HEK293 (cell line): Measurements from ENCODE around the gene MPG.
A peak's percentile ranks its signal among the peaks of the same experiment; 100 is the strongest.

Experiments used
- BCL11A ChIP-seq: fragments of 450-650 bp; formaldehyde crosslinking; IDR thresholded peaks from 2 replicates; pipeline ENCODE4 v1.5.1; 2016; ENCODE audit warnings: low read depth, missing biosample characterization, missing genetic modification characterization
- EGR2 ChIP-seq: fragments of 450-650 bp; formaldehyde crosslinking; IDR thresholded peaks from 2 replicates; pipeline ENCODE4 v1.5.1; 2016; ENCODE audit warnings: low read depth, missing biosample characterization, missing genetic modification characterization
- GLIS1 ChIP-seq: fragments of 450-650 bp; formaldehyde crosslinking; IDR thresholded peaks from 2 replicates; pipeline ENCODE4 v1.5.1; 2016; ENCODE audit warnings: missing biosample characterization, missing genetic modification characterization
- KLF7 ChIP-seq: fragments of 450-650 bp; formaldehyde crosslinking; IDR thresholded peaks from 2 replicates; pipeline ENCODE4 v1.5.1; 2016; ENCODE audit warnings: missing biosample characterization, missing genetic modification characterization, borderline replicate concordance
- KLF9 ChIP-seq: fragments of 450-650 bp; formaldehyde crosslinking; IDR thresholded peaks from 2 replicates; pipeline ENCODE4 v1.5.1; 2016; ENCODE audit warnings: missing biosample characterization, missing genetic modification characterization, low read depth
- SP2 ChIP-seq: fragments of 450-650 bp; formaldehyde crosslinking; IDR thresholded peaks from 2 replicates; pipeline ENCODE4 v1.5.1; 2016; ENCODE audit warnings: missing biosample characterization, missing genetic modification characterization
- SP3 ChIP-seq: fragments of 450-650 bp; formaldehyde crosslinking; IDR thresholded peaks from 2 replicates; pipeline ENCODE4 v1.5.1; 2016; ENCODE audit warnings: missing biosample characterization, missing genetic modification characterization
- TRIM28 ChIP-seq: IDR thresholded peaks from 2 replicates; pipeline ENCODE4 v1.6.1; 2011; ENCODE audit warnings: low read length, control low read depth, borderline replicate concordance
- ZFP37 ChIP-seq: fragments of 450-650 bp; formaldehyde crosslinking; IDR thresholded peaks from 2 replicates; pipeline ENCODE4 v1.5.1; 2016; ENCODE audit warnings: missing biosample characterization, missing genetic modification characterization
- ZIC2 ChIP-seq: fragments of 450-650 bp; formaldehyde crosslinking; IDR thresholded peaks from 2 replicates; pipeline ENCODE4 v1.5.1; 2016; ENCODE audit warnings: missing biosample characterization, missing genetic modification characterization
- ZNF10 ChIP-seq: fragments of 450-650 bp; formaldehyde crosslinking; IDR thresholded peaks from 2 replicates; pipeline ENCODE4 v1.5.1; 2017; ENCODE audit warnings: missing biosample characterization, missing genetic modification characterization
- ZNF132 ChIP-seq: fragments of 450-650 bp; formaldehyde crosslinking; IDR thresholded peaks from 2 replicates; pipeline ENCODE4 v1.5.1; 2017; ENCODE audit warnings: missing biosample characterization, missing genetic modification characterization, borderline replicate concordance
- ZNF155 ChIP-seq: fragments of 450-650 bp; formaldehyde crosslinking; IDR thresholded peaks from 2 replicates; pipeline ENCODE4 v1.5.1; 2016; ENCODE audit warnings: missing biosample characterization, missing genetic modification characterization
- ZNF175 ChIP-seq: fragments of 450-650 bp; formaldehyde crosslinking; IDR thresholded peaks from 2 replicates; pipeline ENCODE4 v1.5.1; 2016; ENCODE audit warnings: missing biosample characterization, missing genetic modification characterization
- ZNF292 ChIP-seq: fragments of 450-650 bp; formaldehyde crosslinking; IDR thresholded peaks from 2 replicates; pipeline ENCODE4 v1.5.1; 2016; ENCODE audit warnings: low read depth, missing biosample characterization, missing genetic modification characterization, borderline replicate concordance
- ZNF341 ChIP-seq: fragments of 450-650 bp; formaldehyde crosslinking; IDR thresholded peaks from 2 replicates; pipeline ENCODE4; 2016; ENCODE audit warnings: low read depth, missing biosample characterization, missing genetic modification characterization
- ZNF354C ChIP-seq: fragments of 450-650 bp; formaldehyde crosslinking; IDR thresholded peaks from 2 replicates; pipeline ENCODE4 v1.5.1; 2016; ENCODE audit warnings: missing biosample characterization, missing genetic modification characterization, low read depth, borderline replicate concordance
- ZNF521 ChIP-seq: fragments of 450-650 bp; formaldehyde crosslinking; IDR thresholded peaks from 2 replicates; pipeline ENCODE4 v1.5.1; 2017; ENCODE audit warnings: missing biosample characterization, mild to moderate bottlenecking, missing genetic modification characterization
- ZNF529 ChIP-seq: fragments of 450-650 bp; formaldehyde crosslinking; IDR thresholded peaks from 2 replicates; pipeline ENCODE4 v1.5.1; 2017; ENCODE audit warnings: missing genetic modification characterization, missing biosample characterization; ENCODE audit not compliant: insufficient replicate concordance
- ZNF560 ChIP-seq: fragments of 450-650 bp; formaldehyde crosslinking; IDR thresholded peaks from 2 replicates; pipeline ENCODE4 v1.5.1; 2017; ENCODE audit warnings: missing biosample characterization, missing genetic modification characterization, borderline replicate concordance
- ZNF571 ChIP-seq: fragments of 450-650 bp; formaldehyde crosslinking; IDR thresholded peaks from 2 replicates; pipeline ENCODE4 v1.5.0; 2017; ENCODE audit warnings: missing biosample characterization, missing genetic modification characterization
- ZNF596 ChIP-seq: fragments of 450-650 bp; IDR thresholded peaks from 2 replicates; pipeline ENCODE4 v1.5.0; 2018; ENCODE audit warnings: missing biosample characterization, mild to moderate bottlenecking, missing genetic modification characterization, moderate library complexity
- ZNF600 ChIP-seq: fragments of 450-650 bp; formaldehyde crosslinking; IDR thresholded peaks from 2 replicates; pipeline ENCODE4 v1.5.1; 2016; ENCODE audit warnings: missing biosample characterization, missing genetic modification characterization
- ZNF629 ChIP-seq: fragments of 450-650 bp; formaldehyde crosslinking; IDR thresholded peaks from 2 replicates; pipeline ENCODE4 v1.5.1; 2017; ENCODE audit warnings: missing biosample characterization, missing genetic modification characterization
- ZNF660 ChIP-seq: fragments of 450-650 bp; IDR thresholded peaks from 2 replicates; pipeline ENCODE4 v1.5.1; 2018; ENCODE audit warnings: missing biosample characterization, mild to moderate bottlenecking, missing genetic modification characterization
- ZNF677 ChIP-seq: fragments of 450-650 bp; IDR thresholded peaks from 2 replicates; pipeline ENCODE4 v1.5.0; 2018; ENCODE audit warnings: missing biosample characterization, mild to moderate bottlenecking, missing genetic modification characterization, moderate library complexity
- ZNF76 ChIP-seq: fragments of 450-650 bp; formaldehyde crosslinking; IDR thresholded peaks from 2 replicates; pipeline ENCODE4; 2016; ENCODE audit warnings: low read depth, missing biosample characterization, missing genetic modification characterization, borderline replicate concordance
- ZNF777 ChIP-seq: fragments of 450-650 bp; formaldehyde crosslinking; IDR thresholded peaks from 2 replicates; pipeline ENCODE4 v1.5.1; 2017; ENCODE audit warnings: missing biosample characterization, missing genetic modification characterization, borderline replicate concordance
- TF ChIP-seq, protein P1 (sequence below): fragments of 450-650 bp; formaldehyde crosslinking; IDR thresholded peaks from 2 replicates; pipeline ENCODE4 v1.5.1; 2016; ENCODE audit warnings: missing biosample characterization, missing genetic modification characterization
- TF ChIP-seq, protein P2 (sequence below): sonication (generic); formaldehyde crosslinking; IDR thresholded peaks from 2 replicates; pipeline ENCODE4 v1.8.1; 2022; ENCODE audit warnings: mild to moderate bottlenecking, moderate library complexity, missing genetic modification reagents
- TF ChIP-seq, protein P3 (sequence below): fragments of 450-650 bp; formaldehyde crosslinking; optimal IDR thresholded peaks from 2 replicates; pipeline ENCODE3; 2016; ENCODE audit warnings: missing biosample characterization, mild to moderate bottlenecking, missing genetic modification characterization
- TF ChIP-seq, protein P4 (sequence below): fragments of 450-650 bp; formaldehyde crosslinking; IDR thresholded peaks from 2 replicates; pipeline ENCODE4 v1.5.1; 2017; ENCODE audit warnings: missing biosample characterization, missing genetic modification characterization

Gene MPG

DNA sequence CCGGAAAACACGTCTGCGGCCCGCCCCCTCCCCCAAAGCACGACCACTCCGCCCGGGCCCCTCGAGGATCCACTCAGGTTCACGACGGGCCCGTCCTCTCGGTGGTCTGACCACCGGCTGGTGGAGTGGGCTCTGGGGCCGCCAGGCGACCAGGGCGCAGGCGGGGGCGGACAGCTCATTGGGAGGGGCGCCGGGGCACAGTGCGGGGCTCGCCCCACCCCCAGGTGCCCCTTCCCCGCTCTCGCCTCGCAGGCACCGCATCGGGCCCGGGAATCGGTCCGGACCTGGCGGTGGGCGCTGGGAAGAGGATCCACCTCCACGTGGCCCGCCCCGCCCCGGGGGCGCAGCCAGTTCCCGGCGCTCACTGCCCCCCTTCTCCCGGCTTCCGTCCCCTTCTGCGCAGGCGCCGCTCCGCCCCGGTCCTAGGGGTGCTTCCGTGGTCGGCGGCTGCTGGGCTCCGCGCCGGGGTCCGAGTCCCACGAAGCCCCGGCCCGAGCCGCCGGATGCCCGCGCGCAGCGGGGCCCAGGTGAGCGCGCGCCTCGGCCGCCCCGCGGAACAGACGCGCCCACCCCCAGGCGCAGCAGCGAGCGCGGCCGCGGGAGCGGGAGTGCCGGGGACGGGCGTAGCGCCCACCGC lies at the start of gene MPG (continued):
- TF ChIP-seq, protein P1, sequence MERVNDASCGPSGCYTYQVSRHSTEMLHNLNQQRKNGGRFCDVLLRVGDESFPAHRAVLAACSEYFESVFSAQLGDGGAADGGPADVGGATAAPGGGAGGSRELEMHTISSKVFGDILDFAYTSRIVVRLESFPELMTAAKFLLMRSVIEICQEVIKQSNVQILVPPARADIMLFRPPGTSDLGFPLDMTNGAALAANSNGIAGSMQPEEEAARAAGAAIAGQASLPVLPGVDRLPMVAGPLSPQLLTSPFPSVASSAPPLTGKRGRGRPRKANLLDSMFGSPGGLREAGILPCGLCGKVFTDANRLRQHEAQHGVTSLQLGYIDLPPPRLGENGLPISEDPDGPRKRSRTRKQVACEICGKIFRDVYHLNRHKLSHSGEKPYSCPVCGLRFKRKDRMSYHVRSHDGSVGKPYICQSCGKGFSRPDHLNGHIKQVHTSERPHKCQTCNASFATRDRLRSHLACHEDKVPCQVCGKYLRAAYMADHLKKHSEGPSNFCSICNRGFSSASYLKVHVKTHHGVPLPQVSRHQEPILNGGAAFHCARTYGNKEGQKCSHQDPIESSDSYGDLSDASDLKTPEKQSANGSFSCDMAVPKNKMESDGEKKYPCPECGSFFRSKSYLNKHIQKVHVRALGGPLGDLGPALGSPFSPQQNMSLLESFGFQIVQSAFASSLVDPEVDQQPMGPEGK (tag by site-specific recombination) = peak; percentile 98
- TF ChIP-seq ZNF341 (peak; percentile 36; the same call in 1 of the 2 replicates), ZNF660 (tag by site-specific recombination) (0 out of 2 replicates have a peak, but pooled peaks have one; percentile 13), GLIS1 (tag by site-specific recombination) (peak; percentile 52; the same call in 1 of the 2 replicates), TRIM28 (no peak), ZNF677 (tag by site-specific recombination) (0 out of 2 replicates have a peak, but pooled peaks have one; percentile 29), BCL11A (no peak), ZIC2 (tag by site-specific recombination) (peak; percentile 34; the same call in 1 of the 2 replicates), KLF9 (tag by site-specific recombination) (peak; percentile 86), ZFP37 (tag by site-specific recombination) (no peak), ZNF560 (tag by site-specific recombination) (no peak), ZNF354C (tag by site-specific recombination) (no peak), ZNF529 (no peak), ZNF10 (tag by site-specific recombination) (no peak), EGR2 (tag by site-specific recombination) (0 out of 2 replicates have a peak, but pooled peaks have one; percentile 20), ZNF175 (tag by site-specific recombination) (no peak), ZNF521 (tag by site-specific recombination) (no peak), SP3 (tag by site-specific recombination) (peak; percentile 71), ZNF76 (tag by site-specific recombination) (peak; percentile 58; the same call in 1 of the 2 replicates), ZNF292 (tag by site-specific recombination) (no peak), ZNF600 (peak; percentile 73; the same call in 1 of the 2 replicates), KLF7 (tag by site-specific recombination) (peak; percentile 51; the same call in 1 of the 2 replicates), ZNF571 (no peak), ZNF596 (tag by site-specific recombination) (peak; percentile 32; the same call in 1 of the 2 replicates), ZNF777 (tag by site-specific recombination) (0 out of 2 replicates have a peak, but pooled peaks have one; percentile 60), ZNF629 (tag by site-specific recombination) (no peak), ZNF132 (tag by site-specific recombination) (no peak), SP2 (tag by site-specific recombination) (peak; percentile 72), ZNF155 (tag by site-specific recombination) (no peak)
- TF ChIP-seq, protein P2, sequence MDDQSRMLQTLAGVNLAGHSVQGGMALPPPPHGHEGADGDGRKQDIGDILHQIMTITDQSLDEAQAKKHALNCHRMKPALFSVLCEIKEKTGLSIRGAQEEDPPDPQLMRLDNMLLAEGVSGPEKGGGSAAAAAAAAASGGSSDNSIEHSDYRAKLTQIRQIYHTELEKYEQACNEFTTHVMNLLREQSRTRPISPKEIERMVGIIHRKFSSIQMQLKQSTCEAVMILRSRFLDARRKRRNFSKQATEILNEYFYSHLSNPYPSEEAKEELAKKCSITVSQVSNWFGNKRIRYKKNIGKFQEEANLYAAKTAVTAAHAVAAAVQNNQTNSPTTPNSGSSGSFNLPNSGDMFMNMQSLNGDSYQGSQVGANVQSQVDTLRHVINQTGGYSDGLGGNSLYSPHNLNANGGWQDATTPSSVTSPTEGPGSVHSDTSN (CRISPR knock-in tag) = 0 out of 2 replicates have a peak, but pooled peaks have one; percentile 18
- TF ChIP-seq, protein P3, sequence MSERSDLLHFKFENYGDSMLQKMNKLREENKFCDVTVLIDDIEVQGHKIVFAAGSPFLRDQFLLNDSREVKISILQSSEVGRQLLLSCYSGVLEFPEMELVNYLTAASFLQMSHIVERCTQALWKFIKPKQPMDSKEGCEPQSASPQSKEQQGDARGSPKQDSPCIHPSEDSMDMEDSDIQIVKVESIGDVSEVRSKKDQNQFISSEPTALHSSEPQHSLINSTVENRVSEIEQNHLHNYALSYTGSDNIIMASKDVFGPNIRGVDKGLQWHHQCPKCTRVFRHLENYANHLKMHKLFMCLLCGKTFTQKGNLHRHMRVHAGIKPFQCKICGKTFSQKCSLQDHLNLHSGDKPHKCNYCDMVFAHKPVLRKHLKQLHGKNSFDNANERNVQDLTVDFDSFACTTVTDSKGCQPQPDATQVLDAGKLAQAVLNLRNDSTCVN (tag by site-specific recombination) = peak; percentile 47
- TF ChIP-seq, protein P4, sequence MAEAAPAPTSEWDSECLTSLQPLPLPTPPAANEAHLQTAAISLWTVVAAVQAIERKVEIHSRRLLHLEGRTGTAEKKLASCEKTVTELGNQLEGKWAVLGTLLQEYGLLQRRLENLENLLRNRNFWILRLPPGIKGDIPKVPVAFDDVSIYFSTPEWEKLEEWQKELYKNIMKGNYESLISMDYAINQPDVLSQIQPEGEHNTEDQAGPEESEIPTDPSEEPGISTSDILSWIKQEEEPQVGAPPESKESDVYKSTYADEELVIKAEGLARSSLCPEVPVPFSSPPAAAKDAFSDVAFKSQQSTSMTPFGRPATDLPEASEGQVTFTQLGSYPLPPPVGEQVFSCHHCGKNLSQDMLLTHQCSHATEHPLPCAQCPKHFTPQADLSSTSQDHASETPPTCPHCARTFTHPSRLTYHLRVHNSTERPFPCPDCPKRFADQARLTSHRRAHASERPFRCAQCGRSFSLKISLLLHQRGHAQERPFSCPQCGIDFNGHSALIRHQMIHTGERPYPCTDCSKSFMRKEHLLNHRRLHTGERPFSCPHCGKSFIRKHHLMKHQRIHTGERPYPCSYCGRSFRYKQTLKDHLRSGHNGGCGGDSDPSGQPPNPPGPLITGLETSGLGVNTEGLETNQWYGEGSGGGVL (tag by site-specific recombination) = peak; percentile 30; the same call in 1 of the 2 replicates
